Myocyte (in vitro differentiated cells): Measurements from ENCODE around the gene BDKRB2. TPM values are rescaled to one million over a fixed set of nuclear protein-coding genes. Genes with fewer than 3 reads are reported as not detected.

Source experiments
- total RNA-seq: library from RNA; depleted of rRNA; stranded (reverse); fragments of >200 nt; gene quantifications from 2 replicates; pipeline ENCODE4 v1.2.3, GENCODE V29; 2014

The BDKRB2 gene
- total RNA-seq, 1 donor from 2014 or later, result 0.19 TPM

Other genes starting within 250 kb of the BDKRB2 start
- 30.2 and 35.7 TPM in 2 replicates for gene C14orf132, start 165.5 kb upstream of the BDKRB2 start, total RNA-seq
- 0.08 TPM in 1 of 2 replicates, not detected in the other for gene BDKRB1, start 51.4 kb downstream of the BDKRB2 start, total RNA-seq
- 13.3 and 18.1 TPM in 2 replicates for gene ATG2B, start 158.5 kb downstream of the BDKRB2 start, total RNA-seq
- 18.5 and 20.5 TPM in 2 replicates for gene GSKIP, start 158.7 kb downstream of the BDKRB2 start, total RNA-seq
- 0.99 and 1.6 TPM in 2 replicates for gene AK7, start 187.3 kb downstream of the BDKRB2 start, total RNA-seq